ENCODE results near the gene RHBDF2.

RHBDF2 gene

GRCh38 chr17:76478730-76479514 is 22.3 kb downstream of the RHBDF2 start:
- no peak for DNase-seq (ENCODE audit: low spot score)

DNA sequence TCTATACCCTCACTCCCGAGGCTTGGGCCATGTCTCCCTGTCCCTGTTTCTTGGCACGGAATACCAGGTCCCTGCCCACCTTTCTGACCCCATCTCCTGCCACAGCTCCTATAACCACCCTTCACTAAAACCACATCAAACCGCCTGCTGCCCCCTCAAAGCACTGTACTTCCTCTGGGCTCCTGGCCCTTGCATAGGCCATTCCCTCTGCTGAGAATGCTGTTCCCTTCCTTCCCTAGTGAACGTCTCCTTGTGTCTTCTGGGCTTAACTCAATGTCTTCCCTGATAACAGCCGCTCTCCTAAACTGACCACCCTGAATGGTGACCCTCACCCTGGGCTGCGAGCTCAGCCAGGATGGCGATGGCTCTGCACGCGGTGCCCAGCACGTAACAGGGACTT is 23.1 kb downstream of the RHBDF2 start:
- DNase-seq (ENCODE audit: low spot score): no peak

DNA sequence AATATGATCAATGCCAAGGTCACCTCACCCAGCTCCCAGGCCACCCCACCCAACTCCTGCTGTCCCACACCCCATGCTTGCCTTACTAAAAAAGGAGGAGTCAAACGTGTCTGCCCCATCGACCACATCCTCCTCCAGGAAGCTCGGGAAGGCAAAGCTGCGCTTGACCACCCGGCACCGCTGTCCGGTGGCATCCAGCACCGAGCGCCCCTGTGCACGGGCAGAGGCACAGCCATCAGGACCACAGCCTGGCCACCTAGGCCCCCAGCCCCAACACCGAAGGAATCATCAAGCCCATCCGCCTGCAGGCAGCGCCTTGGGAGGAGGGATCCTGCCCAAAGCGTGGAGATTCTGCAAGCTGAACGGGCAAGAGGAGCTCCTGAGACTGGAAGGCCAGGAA is 23.6 kb downstream of the RHBDF2 start:
- no peak for DNase-seq (ENCODE audit: low spot score)

GRCh38 chr17:76476736-76477135 is 24.5 kb downstream of the RHBDF2 start:
- DNase-seq (ENCODE audit: low spot score): no peak

GRCh38 chr17:76475302-76475701 is 25.9 kb downstream of the RHBDF2 start:
- DNase-seq (ENCODE audit: low spot score): no peak

GRCh38 chr17:76474894-76475293 is 26.3 kb downstream of the RHBDF2 start:
- DNase-seq (ENCODE audit: low spot score): no peak

GRCh38 chr17:76474238-76474637 is 27.0 kb downstream of the RHBDF2 start:
- no peak for DNase-seq (ENCODE audit: low spot score)

- DNase-seq (ENCODE audit: low spot score): no peak
Observed at GRCh38 chr17:76473541-76473985, 27.7 kb downstream of the RHBDF2 start.

- no peak for DNase-seq (ENCODE audit: low spot score)
Observed at GRCh38 chr17:76472726-76473125, 28.5 kb downstream of the RHBDF2 start.

- DNase-seq (ENCODE audit: low spot score): no peak
Observed at GRCh38 chr17:76472258-76472645, 29.0 kb downstream of the RHBDF2 start.

- DNase-seq (ENCODE audit: low spot score): no peak
Observed at GRCh38 chr17:76471498-76472257, 29.5 kb downstream of the RHBDF2 start.

DNA sequence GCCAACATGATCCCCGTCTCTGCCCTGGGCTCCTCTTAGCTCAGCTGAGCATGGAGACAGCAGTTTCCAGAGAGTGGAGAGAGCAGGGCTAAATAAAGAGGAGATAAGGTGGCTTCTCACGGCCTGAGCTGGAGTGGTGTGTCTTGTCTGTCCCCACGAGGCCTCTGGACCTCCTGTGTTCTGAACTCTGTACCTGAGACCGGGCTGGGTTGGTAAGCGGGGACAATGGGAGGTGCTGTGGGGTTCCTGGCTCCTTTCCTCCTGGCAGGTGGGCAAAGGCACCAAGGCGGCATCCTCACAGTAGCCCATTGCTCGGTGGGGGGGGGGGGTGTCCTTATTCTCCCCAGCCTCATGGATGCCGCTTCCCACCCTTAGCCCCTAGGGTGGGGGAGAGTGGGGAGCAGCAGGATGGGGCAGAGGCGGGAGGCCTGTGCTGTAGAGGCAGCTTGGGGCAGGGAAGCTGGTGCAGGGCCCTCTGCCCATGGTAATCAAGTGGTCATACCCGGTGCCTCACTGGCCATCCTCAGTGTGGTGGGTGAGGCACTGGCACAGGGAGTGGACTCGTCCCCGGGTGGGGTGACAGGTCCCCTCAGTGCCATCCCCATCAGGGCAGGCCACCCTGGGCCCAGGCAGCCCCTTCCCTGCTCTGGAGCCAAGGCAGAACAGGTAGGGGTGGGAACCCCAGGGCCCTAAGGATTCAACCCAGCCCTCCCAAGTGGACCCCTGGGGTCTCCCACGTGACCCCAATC is 31.1 kb downstream of the RHBDF2 start:
- no peak for DNase-seq (ENCODE audit: low spot score)

DNA sequence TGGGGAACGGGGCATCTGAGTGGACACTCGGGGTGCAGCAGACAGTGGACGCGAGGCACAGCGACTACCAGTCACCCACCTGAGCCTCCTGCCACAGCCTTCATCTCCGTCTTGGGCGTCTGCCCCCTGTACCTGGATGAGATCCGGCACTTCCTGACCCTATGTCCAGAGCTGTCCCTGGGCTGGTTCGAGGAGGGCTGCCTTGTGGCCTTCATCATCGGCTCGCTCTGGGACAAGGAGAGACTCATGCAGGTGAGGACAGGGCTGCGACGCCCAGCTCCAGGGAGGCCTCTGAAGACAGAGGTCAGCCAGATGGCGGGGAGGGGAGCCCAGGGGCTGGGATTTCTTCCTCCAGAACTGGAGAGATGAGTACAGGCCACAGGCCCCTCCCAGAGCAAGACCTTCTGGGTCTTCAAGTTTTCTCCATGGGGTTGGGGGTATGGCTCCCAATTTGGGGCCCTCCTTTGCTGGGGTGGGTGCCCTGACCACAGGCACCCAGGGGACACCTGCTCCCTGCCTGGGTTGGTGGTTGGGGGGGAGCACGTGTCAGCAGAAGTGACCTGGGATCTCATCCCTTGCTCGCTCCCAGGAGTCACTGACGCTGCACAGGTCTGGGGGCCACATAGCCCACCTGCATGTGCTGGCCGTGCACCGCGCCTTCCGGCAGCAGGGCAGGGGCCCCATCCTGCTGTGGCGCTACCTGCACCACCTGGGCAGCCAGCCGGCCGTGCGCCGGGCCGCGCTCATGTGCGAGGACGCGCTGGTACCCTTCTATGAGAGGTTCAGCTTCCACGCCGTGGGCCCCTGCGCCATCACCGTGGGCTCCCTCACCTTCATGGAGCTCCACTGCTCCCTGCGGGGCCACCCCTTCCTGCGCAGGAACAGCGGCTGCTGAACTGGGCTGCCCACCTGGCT is 31.9 kb downstream of the RHBDF2 start:
- DNase-seq (ENCODE audit: low spot score): no peak

GRCh38 chr17:76468634-76469010 is 32.6 kb downstream of the RHBDF2 start:
- no peak for DNase-seq (ENCODE audit: low spot score)

DNA sequence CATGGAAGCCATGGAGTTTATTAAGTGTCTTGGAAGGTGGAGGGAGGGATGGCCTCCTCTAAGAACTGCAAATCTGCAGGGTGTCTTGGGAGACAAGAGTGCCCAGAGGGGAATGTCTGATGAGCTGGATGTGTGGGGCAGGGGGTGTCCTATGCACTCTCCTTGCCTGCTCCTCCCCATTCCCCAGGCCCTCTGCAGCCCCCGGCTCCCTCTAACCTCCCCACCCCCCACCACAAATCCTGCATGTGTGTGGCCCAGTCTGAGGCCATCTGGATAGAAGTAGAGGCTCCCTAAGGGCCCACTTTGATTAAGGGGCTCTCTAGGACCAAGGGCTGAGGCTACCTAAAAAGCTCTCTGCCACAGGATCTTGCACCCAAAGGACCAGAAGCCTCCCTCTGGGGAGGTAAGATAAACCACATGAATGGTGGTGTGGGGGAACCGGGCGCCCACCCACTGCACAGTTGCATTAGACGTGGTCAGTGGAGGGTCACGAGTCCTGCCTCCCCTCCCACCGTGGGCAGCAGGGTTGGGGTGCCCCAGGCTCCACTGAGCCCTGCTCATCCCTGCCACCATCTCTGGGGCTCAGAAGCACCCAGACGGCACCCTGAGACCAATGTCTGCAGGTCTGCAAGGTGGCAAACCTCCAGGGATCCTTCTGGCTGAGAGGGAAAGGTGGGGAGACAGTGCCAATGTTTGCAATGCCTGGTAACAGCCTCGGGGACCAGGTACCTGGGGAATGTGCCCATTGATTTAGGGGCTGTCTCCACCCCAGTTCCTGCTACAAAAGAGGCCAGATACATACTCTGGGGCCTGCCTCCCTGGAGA is 33.2 kb downstream of the RHBDF2 start:
- no peak for DNase-seq (ENCODE audit: low spot score)

- no peak for DNase-seq (ENCODE audit: low spot score)
Observed at GRCh38 chr17:76467366-76467765, 33.9 kb downstream of the RHBDF2 start, which contains the start of gene AANAT. TSS of gene AANAT (plus strand) at chr17:76467603. CDS start at chr17:76468747, 1,144 bp downstream.

DNA sequence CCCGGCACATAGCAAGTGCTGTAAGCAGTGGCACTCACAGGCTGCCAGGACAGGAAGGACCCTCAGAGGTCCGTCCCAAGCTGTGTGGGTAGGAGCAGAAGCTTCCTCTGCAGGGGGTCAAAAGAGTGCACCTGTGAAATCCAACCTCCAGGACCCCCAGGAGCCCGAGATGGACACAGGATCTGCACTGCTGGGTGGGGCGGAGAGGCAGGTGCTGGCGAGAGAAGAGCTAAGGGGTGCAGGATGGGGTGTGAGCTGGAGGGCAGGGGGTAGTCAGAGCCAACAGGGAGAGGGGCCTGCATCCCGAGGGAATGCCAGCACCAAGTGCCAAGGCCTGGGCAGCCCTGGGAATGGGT is 34.5 kb downstream of the RHBDF2 start:
- no peak for DNase-seq (ENCODE audit: low spot score)

- no peak for DNase-seq (ENCODE audit: low spot score)
Observed at GRCh38 chr17:76462556-76463290, 38.5 kb downstream of the RHBDF2 start.

DNA sequence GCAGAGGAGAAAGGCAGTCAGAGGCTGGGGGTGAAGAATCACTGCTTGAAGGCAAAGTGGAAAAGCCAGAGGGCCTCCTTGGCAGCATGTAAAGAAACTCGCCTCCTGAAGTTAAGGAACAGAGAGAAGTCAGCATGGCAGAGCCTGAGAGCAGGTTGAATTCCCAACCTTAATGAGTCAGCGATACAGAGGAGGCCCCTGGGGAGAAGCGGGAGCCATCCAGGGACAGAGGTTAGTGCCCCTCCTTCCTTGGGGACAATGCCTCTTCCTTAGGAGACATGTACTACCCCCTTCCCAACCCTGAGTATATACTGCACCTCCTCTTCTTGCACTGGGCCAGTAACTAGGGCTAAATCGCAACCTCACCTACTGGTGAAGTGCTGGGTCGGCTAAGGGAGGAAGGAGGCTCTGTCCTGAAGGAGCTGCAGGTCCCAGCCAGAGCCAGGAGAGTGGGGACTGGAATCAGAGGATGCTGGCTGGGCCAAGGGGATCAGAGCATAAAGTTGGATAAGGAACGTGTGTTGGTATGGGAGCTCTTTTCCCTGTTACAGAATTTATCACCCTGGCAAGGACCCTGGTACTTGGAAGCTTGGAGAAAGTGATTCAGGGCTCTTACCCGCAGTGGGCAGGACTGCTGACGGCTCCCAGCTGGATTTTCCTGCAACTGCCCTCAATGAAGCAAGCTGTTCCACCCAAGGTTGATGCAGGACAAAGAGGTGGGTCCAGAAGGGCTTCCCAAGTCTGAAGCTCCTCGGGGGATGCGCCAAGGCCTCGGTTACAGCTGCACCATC is 39.3 kb downstream of the RHBDF2 start:
- DNase-seq (ENCODE audit: low spot score): no peak

Measured in globus pallidus (tissue), 1 donor.